Astrocyte of the spinal cord (primary cell): ENCODE results near the gene UTS2B.

Source experiments
- DNase-seq: peaks from one replicate; pipeline ENCODE4 v3.0.0; 2011; ENCODE audit warnings: low read depth, low spot score
- H3K4me3 ChIP-seq: 2 replicates; pipeline ENCODE4 v1.5.1; 2011; ENCODE audit warnings: low read depth, mild to moderate bottlenecking, low read length, moderate library complexity
- in situ Hi-C: cut with HindIII; loops from 2 replicates; pipeline ENCODE4 v1.10.0; 2017; ENCODE audit warnings: low sequenced_read_pairs
- TF ChIP-seq, protein P1 (sequence below): IDR thresholded peaks from 2 replicates; pipeline ENCODE4 v1.5.1; 2012; ENCODE audit warnings: low read depth, mild to moderate bottlenecking, low read length, inconsistent platforms

UTS2B gene

DNA sequence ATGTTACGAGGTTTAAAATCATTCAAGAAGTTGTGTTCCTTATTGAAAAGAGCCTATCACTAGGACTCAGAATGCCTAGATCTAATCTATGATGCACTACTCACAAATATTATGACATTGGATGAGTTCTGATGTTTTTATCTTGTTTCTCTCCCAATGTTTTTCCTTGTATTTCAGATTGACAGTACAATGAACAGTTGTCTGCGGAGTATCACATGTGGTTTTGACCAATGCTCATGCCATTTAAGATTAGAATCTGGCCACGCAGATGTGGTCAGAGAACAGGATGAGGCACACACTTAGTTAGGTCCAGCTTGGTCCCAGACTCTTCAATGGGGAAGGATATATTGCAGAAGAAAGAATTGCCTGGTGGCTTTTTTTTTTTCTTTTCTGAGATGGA lies 26.7 kb downstream of the UTS2B start:
- in situ Hi-C loops: no loop called here
- no peak for DNase-seq

DNA sequence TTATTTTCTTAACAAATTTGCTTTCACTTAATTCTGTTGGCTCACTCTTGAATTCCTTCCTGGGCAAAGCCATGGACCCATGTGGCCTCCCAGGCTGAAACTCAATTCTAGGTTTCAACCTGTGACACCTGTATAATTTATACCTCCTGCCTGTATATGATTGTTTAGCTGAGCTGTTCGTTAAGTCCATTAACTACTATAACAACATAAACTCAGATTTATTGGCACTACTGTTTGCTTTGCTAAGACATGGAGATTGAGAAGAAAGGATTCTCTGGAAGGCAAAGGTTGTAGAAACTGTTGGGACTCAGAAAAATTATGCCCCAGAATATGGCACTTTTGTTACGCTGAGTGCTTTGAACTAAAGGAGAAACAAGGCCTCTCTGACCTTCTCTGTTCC lies 27.9 kb downstream of the UTS2B start:
- no peak for DNase-seq

More for the DNA sequence above, 26.7 kb downstream of the UTS2B start:
- H3K4me3 ChIP-seq: no peak overlapping the region
- TF ChIP-seq, protein P1, sequence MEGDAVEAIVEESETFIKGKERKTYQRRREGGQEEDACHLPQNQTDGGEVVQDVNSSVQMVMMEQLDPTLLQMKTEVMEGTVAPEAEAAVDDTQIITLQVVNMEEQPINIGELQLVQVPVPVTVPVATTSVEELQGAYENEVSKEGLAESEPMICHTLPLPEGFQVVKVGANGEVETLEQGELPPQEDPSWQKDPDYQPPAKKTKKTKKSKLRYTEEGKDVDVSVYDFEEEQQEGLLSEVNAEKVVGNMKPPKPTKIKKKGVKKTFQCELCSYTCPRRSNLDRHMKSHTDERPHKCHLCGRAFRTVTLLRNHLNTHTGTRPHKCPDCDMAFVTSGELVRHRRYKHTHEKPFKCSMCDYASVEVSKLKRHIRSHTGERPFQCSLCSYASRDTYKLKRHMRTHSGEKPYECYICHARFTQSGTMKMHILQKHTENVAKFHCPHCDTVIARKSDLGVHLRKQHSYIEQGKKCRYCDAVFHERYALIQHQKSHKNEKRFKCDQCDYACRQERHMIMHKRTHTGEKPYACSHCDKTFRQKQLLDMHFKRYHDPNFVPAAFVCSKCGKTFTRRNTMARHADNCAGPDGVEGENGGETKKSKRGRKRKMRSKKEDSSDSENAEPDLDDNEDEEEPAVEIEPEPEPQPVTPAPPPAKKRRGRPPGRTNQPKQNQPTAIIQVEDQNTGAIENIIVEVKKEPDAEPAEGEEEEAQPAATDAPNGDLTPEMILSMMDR: no peak

DNA sequence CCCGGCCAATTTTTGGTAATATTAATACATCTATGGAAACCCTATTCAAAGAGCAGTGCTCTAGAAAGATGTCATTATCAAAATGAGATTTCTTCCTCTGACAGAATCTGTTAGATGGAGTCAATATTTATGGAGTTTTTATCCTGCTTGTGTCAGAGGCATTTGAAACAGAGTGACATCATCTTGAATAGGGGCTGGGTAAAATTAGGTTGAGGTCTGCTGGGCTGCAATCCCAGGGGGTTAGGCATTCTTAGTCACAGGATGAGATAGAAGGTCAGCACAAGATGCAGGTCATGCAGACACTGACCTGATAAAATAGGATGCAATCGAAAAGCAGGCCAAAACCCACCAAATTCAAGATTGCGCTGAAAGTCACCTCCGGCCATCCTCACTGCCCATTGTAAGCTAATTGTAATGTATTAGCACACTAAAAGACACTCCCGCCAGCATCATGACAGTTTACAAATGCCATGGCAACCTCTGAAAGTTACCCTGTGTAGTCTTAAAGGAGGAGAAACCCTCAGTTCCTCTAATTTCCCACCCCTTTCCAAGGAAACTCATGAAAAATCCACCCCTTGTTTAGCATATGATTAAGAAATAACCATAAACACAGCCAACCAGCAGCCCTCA lies 28.4 kb downstream of the UTS2B start:
- DNase-seq: no peak
- H3K4me3 ChIP-seq: no peak overlapping the region
- TF ChIP-seq, protein P1: no peak
- in situ Hi-C loops: no loop called here

More for the DNA sequence above, 27.9 kb downstream of the UTS2B start:
- H3K4me3 ChIP-seq: no peak overlapping the region
- in situ Hi-C loops: no loop called here
- TF ChIP-seq, protein P1: no peak

DNA sequence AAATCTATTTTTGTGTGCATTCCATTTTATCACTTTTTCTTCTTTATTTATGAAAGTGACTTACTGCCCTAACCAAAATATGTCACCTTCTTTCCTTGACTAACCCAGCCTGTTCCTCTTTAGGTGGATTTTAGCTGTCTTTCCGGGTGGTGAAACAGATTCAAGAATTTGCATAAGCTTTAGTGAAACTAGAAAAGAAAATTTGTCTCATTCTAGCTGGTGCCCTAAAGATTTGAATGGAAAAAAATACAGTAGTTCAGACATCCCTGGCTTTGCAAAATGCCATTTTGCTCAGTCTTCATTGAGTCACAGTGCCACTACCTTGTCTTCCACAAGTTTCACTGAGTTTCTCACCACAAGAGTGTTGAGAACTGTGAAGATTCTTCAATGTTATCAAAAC lies 29.3 kb downstream of the UTS2B start:
- no peak for DNase-seq
- TF ChIP-seq, protein P1: no peak
- no peak overlapping the region for H3K4me3 ChIP-seq
- in situ Hi-C loops: no loop called here

DNA sequence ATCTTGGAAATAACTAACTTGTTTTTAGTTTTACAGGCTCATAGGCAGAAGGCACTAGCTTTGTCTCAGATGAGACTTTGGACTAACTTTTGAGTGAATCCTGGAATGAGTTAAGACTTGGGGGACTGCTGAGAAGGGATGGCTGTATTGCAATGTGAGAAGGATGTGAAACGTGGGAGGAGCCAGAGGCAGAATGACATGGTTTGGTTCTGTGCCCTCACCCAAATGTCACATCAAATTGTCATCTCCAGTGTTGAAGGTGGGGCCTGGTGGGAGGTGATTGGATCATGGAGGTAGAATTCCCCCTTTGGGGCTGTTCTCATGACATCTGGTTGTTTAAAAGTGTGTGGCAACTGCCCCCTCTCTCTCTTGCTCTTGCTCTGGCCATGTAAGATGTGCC lies 29.9 kb downstream of the UTS2B start:
- H3K4me3 ChIP-seq: no peak overlapping the region
- in situ Hi-C loops: no loop called here
- TF ChIP-seq, protein P1: no peak
- no peak for DNase-seq

DNA sequence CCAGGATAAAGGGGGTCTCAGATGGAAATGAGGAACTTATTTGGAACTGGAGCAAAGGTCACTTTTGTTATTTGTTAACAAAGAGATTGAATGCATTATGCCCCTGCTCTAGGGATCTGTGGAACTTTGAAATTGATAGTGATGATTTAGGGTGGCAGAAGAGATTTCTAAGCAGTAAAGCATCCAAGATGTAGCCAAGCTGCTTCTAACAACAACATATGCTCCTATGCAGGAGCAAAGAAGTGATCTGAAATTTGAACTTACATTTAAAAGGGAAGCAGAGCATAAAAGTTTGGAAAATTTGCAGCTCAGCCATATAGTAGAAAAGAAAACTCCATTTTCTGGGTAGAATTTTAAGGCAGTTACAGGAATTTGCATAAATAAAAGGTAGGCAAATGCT lies 31.5 kb downstream of the UTS2B start:
- H3K4me3 ChIP-seq: no peak overlapping the region
- TF ChIP-seq, protein P1: no peak
- no peak for DNase-seq
- in situ Hi-C loops: no loop called here
